Tibial nerve (tissue), 4 donors: ENCODE measurements around the gene DGKD. TPM values are rescaled to one million over a fixed set of nuclear protein-coding genes. Genes with fewer than 3 reads are reported as not detected.

ENCODE experiments used
- DNase-seq, 2 donors: peaks; one replicate each; pipeline ENCODE4 v3.0.0-alpha.2; 2019; ENCODE audit warnings: low spot score in 2 of 2
- H3K27ac ChIP-seq, 4 donors: fragments of 200-600 bp; sonication (generic) in 3 of 4; one replicate each; pipeline ENCODE4 v1.5.1; 2017 to 2019; ENCODE audit warnings: mild to moderate bottlenecking in 1 of 4
- H3K27me3 ChIP-seq, 2 donors: fragments of 200-600 bp; sonication (generic) in 1 of 2; one replicate each; pipeline versions ENCODE4 v1.5.1 to v1.6.0; 2017 to 2019
- H3K36me3 ChIP-seq, 3 donors: fragments of 200-600 bp; sonication (generic); one replicate each; pipeline ENCODE4 v1.5.1; 2018 to 2019
- H3K4me1 ChIP-seq, 4 donors: fragments of 200-600 bp; sonication (generic) in 3 of 4; one replicate each; pipeline ENCODE4 v1.5.1; 2017 to 2019
- H3K4me3 ChIP-seq, 4 donors: fragments of 200-600 bp; sonication (generic) in 3 of 4; one replicate each; pipeline ENCODE4 v1.5.1; 2017 to 2019; ENCODE audit warnings: mild to moderate bottlenecking in 1 of 4, moderate library complexity in 1 of 4
- H3K9me3 ChIP-seq, 4 donors: fragments of 200-600 bp; sonication (generic) in 3 of 4; one replicate each; pipeline ENCODE4 v1.5.1; 2017 to 2019
- CTCF ChIP-seq, 5 experiments: fragments of 200-600 bp in 3 of 5; fragments of 450-650 bp in 2 of 5; sonication (generic) in 3 of 5; IDR thresholded peaks; one replicate each; pipeline ENCODE4 v1.5.1; 2016 to 2019; ENCODE audit warnings: antibody characterized with exemption in 5 of 5, mild to moderate bottlenecking in 3 of 5, moderate library complexity in 2 of 5
- EP300 ChIP-seq, 2 donors: sonication (generic); formaldehyde crosslinking; IDR thresholded peaks; one replicate each; pipeline ENCODE4 v1.6.1; 2017; ENCODE audit warnings: antibody characterized with exemption in 2 of 2, mild to moderate bottlenecking in 1 of 2
- POLR2A ChIP-seq, 2 donors: fragments of 450-650 bp; IDR thresholded peaks; one replicate each; pipeline ENCODE4 v1.6.1; 2017; ENCODE audit warnings: antibody characterized with exemption in 2 of 2, mild to moderate bottlenecking in 2 of 2, moderate library complexity in 2 of 2
- WGBS, 2 donors: methylation state at CpG; one replicate each; pipeline ENCODE4 v1.1.5; 2018; 5-methylcytosine and 5-hydroxymethylcytosine counted together
- total RNA-seq, 4 donors: library from RNA; depleted of rRNA; stranded (reverse); fragments of >200 nt; gene quantifications; one replicate each; pipeline ENCODE4 v1.1.0, GENCODE V29; 2016

The DGKD gene
- total RNA-seq, 4 donors from 2014 or later, result 6.5 to 11.7 (median 7.4) TPM

DNA sequence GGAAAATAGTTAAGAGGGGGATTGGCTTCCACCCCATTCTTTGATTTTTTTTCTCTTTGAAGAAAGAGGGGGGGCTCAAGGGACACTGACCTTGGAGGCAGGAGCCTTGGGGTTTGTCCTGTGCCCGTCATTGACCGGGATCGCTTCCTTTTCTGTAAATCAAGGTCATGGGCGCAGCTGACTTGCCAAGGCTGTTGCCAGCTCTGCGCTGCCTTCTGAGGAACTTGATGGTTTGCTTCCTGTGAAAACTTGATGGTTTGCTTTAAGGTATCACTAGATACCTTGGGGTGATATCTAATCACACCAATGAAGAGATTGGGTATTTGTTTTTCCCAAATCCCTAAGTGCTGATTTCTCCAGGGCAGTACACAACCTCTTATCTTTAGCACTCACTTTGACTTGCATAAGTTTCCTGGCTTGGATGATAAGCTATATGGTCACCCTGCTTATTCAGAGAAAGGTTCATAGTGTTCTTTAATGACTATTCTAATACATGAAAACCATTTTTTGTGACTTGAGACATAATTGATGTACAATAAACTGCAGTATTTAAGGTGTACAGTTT is 56.0 kb downstream of the DGKD start:
- 85 to 94% methylated on average over 5 of the region's 5 CpGs for WGBS, 2 donors
- H3K4me1 ChIP-seq, result peaks cover 0 to 35% (median 13%) of the 10 kb centered on the region in 4 donors

GRCh38 chr2:233411162-233411561 is 56.9 kb downstream of the DGKD start:
- DNase-seq, result no peak
- H3K36me3 ChIP-seq, result peaks cover 0 to 5% (median 0%) of the 10 kb centered on the region in 3 donors
- no peaks in the 10 kb centered on the region for H3K27me3 ChIP-seq
- WGBS, 2 donors, result 100% methylated on average over 1 of the region's 1 CpG
- no peak overlapping the region for H3K4me3 ChIP-seq
- peaks cover 0 to 18% (median 0%) of the 10 kb centered on the region in 4 donors for H3K9me3 ChIP-seq
- no peak for TF ChIP-seq CTCF (IDR thresholded peaks at IDR 0.05)
- no peak for TF ChIP-seq POLR2A (IDR thresholded peaks at IDR 0.05)
- no peak for TF ChIP-seq EP300 (IDR thresholded peaks at IDR 0.05)
- H3K27ac ChIP-seq, result no peak overlapping the region
- H3K4me1 ChIP-seq, result peaks cover 0 to 35% (median 13%) of the 10 kb centered on the region in 4 donors

More for the DNA sequence above, 56.0 kb downstream of the DGKD start:
- peaks cover 0 to 6% (median 0%) of the 10 kb centered on the region in 3 donors for H3K36me3 ChIP-seq
- no peaks in the 10 kb centered on the region for H3K27me3 ChIP-seq
- DNase-seq, result no peak
- H3K4me3 ChIP-seq, result no peak overlapping the region
- peak overlapping the region in 1 of 4 donors; percentile 38 for H3K27ac ChIP-seq
- H3K9me3 ChIP-seq, result peaks cover 0 to 18% (median 0%) of the 10 kb centered on the region in 4 donors
- TF ChIP-seq POLR2A (IDR thresholded peaks at IDR 0.05), result no peak
- no peak for TF ChIP-seq EP300 (IDR thresholded peaks at IDR 0.05)
- TF ChIP-seq CTCF (IDR thresholded peaks at IDR 0.05), result no peak

DNA sequence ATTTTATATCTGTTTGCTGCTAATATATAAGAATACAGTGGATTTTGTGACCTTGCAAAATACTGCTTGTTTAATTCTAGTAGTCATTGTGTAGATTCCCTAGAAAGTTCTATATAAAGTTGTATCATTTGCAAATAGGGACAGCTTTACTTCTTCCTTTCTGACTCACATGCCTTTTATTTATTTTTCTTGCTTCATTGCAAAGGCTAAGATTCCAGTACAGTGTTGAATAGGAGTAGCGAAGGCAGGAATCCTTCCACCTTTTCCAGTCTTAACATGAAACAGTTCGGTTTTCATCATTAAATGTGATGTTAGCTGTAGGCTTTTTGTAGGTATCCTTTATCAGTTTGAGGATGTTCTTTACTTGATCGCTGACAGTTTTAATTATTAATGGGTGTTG is 58.1 kb downstream of the DGKD start:
- Histone ChIP-seq H3K4me3 (no peak overlapping the region), H3K36me3 (no peaks in the 10 kb centered on the region), H3K27ac (no peak overlapping the region), H3K9me3 (peaks cover 0 to 18% (median 0%) of the 10 kb centered on the region in 4 donors), H3K27me3 (no peaks in the 10 kb centered on the region), H3K4me1 (peaks cover 0 to 33% (median 13%) of the 10 kb centered on the region in 4 donors)
- TF ChIP-seq CTCF (IDR thresholded peaks at IDR 0.05) (no peak), EP300 (IDR thresholded peaks at IDR 0.05) (no peak), POLR2A (IDR thresholded peaks at IDR 0.05) (no peak)
- no peak for DNase-seq
- 96 to 98% methylated on average over 3 of the region's 3 CpGs for WGBS, 2 donors

DNA sequence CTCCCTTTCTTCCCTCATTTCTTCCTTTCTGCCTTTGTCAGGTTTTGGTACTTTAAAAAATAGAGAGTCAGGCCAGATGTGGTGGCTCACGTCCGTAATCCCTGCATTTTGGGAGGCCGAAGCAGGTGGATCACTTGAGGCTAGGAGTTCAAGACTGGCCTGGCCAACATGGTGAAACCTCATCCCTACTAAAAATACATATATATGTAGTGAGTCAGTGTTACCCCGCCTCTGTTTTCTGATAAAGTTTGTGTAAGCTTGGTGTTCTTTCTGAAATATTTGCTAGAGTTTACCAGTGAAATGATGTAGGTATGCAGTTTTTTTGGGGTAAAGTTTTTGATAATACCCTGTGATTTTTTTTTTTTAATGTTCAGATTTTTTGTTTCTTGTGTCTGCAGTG is 58.8 kb downstream of the DGKD start:
- Histone ChIP-seq H3K4me3 (no peak overlapping the region), H3K36me3 (no peaks in the 10 kb centered on the region), H3K4me1 (peaks cover 0 to 28% (median 13%) of the 10 kb centered on the region in 4 donors), H3K9me3 (peaks cover 0 to 18% (median 0%) of the 10 kb centered on the region in 4 donors), H3K27ac (peak overlapping the region in 2 of 4 donors; percentile 51 to 74), H3K27me3 (no peaks in the 10 kb centered on the region)
- WGBS, 2 donors, result 94 to 95% methylated on average over 4 of the region's 4 CpGs
- no peak for DNase-seq
- no peak for TF ChIP-seq EP300 (IDR thresholded peaks at IDR 0.05)
- TF ChIP-seq CTCF (IDR thresholded peaks at IDR 0.05), result no peak
- TF ChIP-seq POLR2A (IDR thresholded peaks at IDR 0.05), result no peak

GRCh38 chr2:233413559-233414272 is 59.4 kb downstream of the DGKD start:
- no peaks in the 10 kb centered on the region for H3K27me3 ChIP-seq
- peaks cover 0 to 23% (median 13%) of the 10 kb centered on the region in 4 donors for H3K4me1 ChIP-seq
- H3K36me3 ChIP-seq, result no peaks in the 10 kb centered on the region
- peaks cover 0 to 18% (median 0%) of the 10 kb centered on the region in 4 donors for H3K9me3 ChIP-seq
- 48 to 52% methylated on average over 9 of the region's 9 CpGs for WGBS, 2 donors
- TF ChIP-seq EP300 (IDR thresholded peaks at IDR 0.05), result no peak
- TF ChIP-seq POLR2A (IDR thresholded peaks at IDR 0.05), result no peak
- no peak for TF ChIP-seq CTCF (IDR thresholded peaks at IDR 0.05)
- H3K27ac ChIP-seq, result peak overlapping the region in 3 of 4 donors; percentile 30 to 74 (median 51)
- DNase-seq, result no peak
- no peak overlapping the region for H3K4me3 ChIP-seq
